Endothelial cell of umbilical vein (primary cell): ENCODE measurements around the gene NFU1. TPM values are rescaled to one million over a fixed set of nuclear protein-coding genes. Genes with fewer than 3 reads are reported as not detected.

Experiments
- BruUV-seq: library from RNA; stranded (reverse); fragments of 400-500 nt; replicated peaks from 2 replicates; lab custom pipeline; 2021; lab: Mats Ljungman, UMichigan
- CTCF ChIA-PET: fragments of 300-600, 350-600 bp; sonication (Branson Sonifier 250); formaldehyde crosslinking; loops from one replicate; lab custom pipeline; 2021; ENCODE audit warnings: antibody characterized with exemption, inconsistent platforms; lab: Charles Lee
- POLR2A ChIA-PET: fragments of 300-600, 350-600 bp; sonication (Branson Sonifier 250); formaldehyde crosslinking; loops from one replicate; lab custom pipeline; 2021; ENCODE audit warnings: antibody characterized with exemption, inconsistent platforms; lab: Charles Lee
- DNase-seq: peaks from one replicate; pipeline ENCODE4 v3.0.0-alpha.2; 2011; ENCODE audit warnings: low read depth, low spot score
- FAIRE-seq: peaks from 2 replicates; lab custom pipeline; 2011; peaks lifted over from hg19 to GRCh38; lab: Jason Lieb, UNC
- H2AFZ ChIP-seq: 2 replicates; pipeline ENCODE4 v1.6.0; 2012; ENCODE audit warnings: low read depth, low read length, control low read depth, inconsistent platforms
- H3K27ac ChIP-seq: 2 replicates; pipeline ENCODE4 v1.5.1; 2011; ENCODE audit warnings: low read depth, mild to moderate bottlenecking, control low read depth, low read length, moderate library complexity; ENCODE audit not compliant: insufficient read depth
- H3K27me3 ChIP-seq, 2 experiments: 2 replicates each; pipeline versions ENCODE4 v1.6.0 to v1.6.1; 2011; ENCODE audit warnings: low read length in 2 of 2, mixed read lengths in 1 of 2; ENCODE audit not compliant: control insufficient read depth in 2 of 2, insufficient read depth in 2 of 2
- H3K36me3 ChIP-seq, 2 experiments: 2 replicates in 1 of 2; 3 replicates in 1 of 2; pipeline ENCODE4 v1.5.1; 2011; ENCODE audit warnings: low read length in 2 of 2, mild to moderate bottlenecking in 1 of 2, moderate library complexity in 1 of 2; ENCODE audit not compliant: control insufficient read depth in 2 of 2, insufficient read depth in 2 of 2; ENCODE audit errors: extremely low read depth in 1 of 2
- H3K4me1 ChIP-seq: 3 replicates; pipeline ENCODE4 v1.5.1; 2011; ENCODE audit warnings: mild to moderate bottlenecking, low read length; ENCODE audit not compliant: control insufficient read depth, insufficient read depth; ENCODE audit errors: extremely low read depth
- H3K4me2 ChIP-seq: 2 replicates; pipeline ENCODE4 v1.6.1; 2011; ENCODE audit warnings: low read length, control low read depth, mixed read lengths; ENCODE audit not compliant: insufficient read depth
- H3K4me3 ChIP-seq, 3 experiments: fragments of 200-600 bp in 1 of 3; sonication (generic), shearing (Covaris generic) in 1 of 3; replicated peaks in 1 of 3; 2 replicates each; pipeline ENCODE4 v1.5.1; 2011 to 2016; ENCODE audit warnings: control low read depth in 3 of 3, low read length in 3 of 3, mild to moderate bottlenecking in 2 of 3, inconsistent platforms in 1 of 3, low read depth in 1 of 3, moderate library complexity in 1 of 3; ENCODE audit not compliant: insufficient read depth in 1 of 3
- H3K79me2 ChIP-seq: 2 replicates; pipeline ENCODE4 v1.6.0; 2012; ENCODE audit warnings: low read length, inconsistent platforms; ENCODE audit not compliant: control insufficient read depth, insufficient read depth
- H3K9ac ChIP-seq: replicated peaks from 2 replicates; pipeline ENCODE3; 2011; ENCODE audit warnings: low read length, control low read depth; ENCODE audit not compliant: insufficient read depth; ENCODE audit errors: extremely low read depth
- H3K9me1 ChIP-seq: replicated peaks from 3 replicates; pipeline ENCODE4 v1.6.0; 2011; ENCODE audit warnings: mild to moderate bottlenecking, low read length; ENCODE audit not compliant: control insufficient read depth, insufficient read depth; ENCODE audit errors: extremely low read depth
- H3K9me3 ChIP-seq: replicated peaks from 2 replicates; pipeline ENCODE4 v1.5.1; 2012; ENCODE audit warnings: low read length, inconsistent platforms; ENCODE audit not compliant: control insufficient read depth, insufficient read depth
- H4K20me1 ChIP-seq: replicated peaks from 2 replicates; pipeline ENCODE3; 2011; ENCODE audit warnings: mild to moderate bottlenecking, low read length; ENCODE audit not compliant: control insufficient read depth, insufficient read depth; ENCODE audit errors: extremely low read depth
- EZH2 ChIP-seq: IDR thresholded peaks from 2 replicates; pipeline ENCODE4 v1.6.1; 2012; ENCODE audit warnings: borderline replicate concordance, low read depth, mild to moderate bottlenecking, moderate library complexity, low read length, inconsistent platforms; ENCODE audit not compliant: severe bottlenecking
- FOS ChIP-seq: IDR thresholded peaks from 2 replicates; pipeline ENCODE4 v1.6.1; 2011; ENCODE audit warnings: mild to moderate bottlenecking, low read length, moderate library complexity, borderline replicate concordance; ENCODE audit not compliant: insufficient read depth
- GATA2 ChIP-seq: IDR thresholded peaks from 2 replicates; pipeline ENCODE4 v1.7.0; 2011; ENCODE audit warnings: low read depth, mild to moderate bottlenecking, moderate library complexity, mixed read lengths, low read length; ENCODE audit not compliant: insufficient read length, insufficient read depth
- JUN ChIP-seq: IDR thresholded peaks from 2 replicates; pipeline ENCODE4 v1.6.1; 2011; ENCODE audit warnings: borderline replicate concordance, low read depth; ENCODE audit not compliant: insufficient read length, insufficient read depth
- MYC ChIP-seq: IDR thresholded peaks from one replicate; pipeline ENCODE4 v1.6.1; 2011; ENCODE audit warnings: mild to moderate bottlenecking, low read depth, low read length
- POLR2A ChIP-seq: IDR thresholded peaks from 2 replicates; pipeline ENCODE4 v1.6.1; 2012; ENCODE audit warnings: low read depth, mild to moderate bottlenecking, control low read depth, low read length
- POLR2AphosphoS5 ChIP-seq: IDR thresholded peaks from 2 replicates; pipeline ENCODE4 v1.6.1; 2012; ENCODE audit warnings: low read depth, mild to moderate bottlenecking, control low read depth, low read length, moderate library complexity; ENCODE audit not compliant: insufficient read depth
- dilution Hi-C: fragments of 300-500 bp; cut with MboI; formaldehyde crosslinking; loops from one replicate; pipeline ENCODE4 v1.15.0; 2019; ENCODE audit warnings: low sequenced_read_pairs; ENCODE audit not compliant: extremely low pct_ligation_motif_present
- intact Hi-C: fragments of 100-400 bp; cut with micrococcal nuclease; formaldehyde crosslinking; loops from one replicate; pipeline ENCODE4 v1.10.0; 2022
- polyA plus RNA-seq, 4 experiments: library from polyadenylated mRNA; depleted of rRNA in 3 of 4; stranded (reverse) in 3 of 4; unstranded in 1 of 4; fragments of >200 nt; gene quantifications; 2 replicates each; pipeline versions ENCODE4 v1.2.1 to v1.2.3, GENCODE V29; 2011 to 2012; ENCODE audit warnings: missing spikeins in 1 of 4
- total RNA-seq: library from RNA; stranded (reverse); gene quantifications from 2 replicates; pipeline ENCODE4 v1.2.3, GENCODE V29; 2021
- TF ChIP-seq, protein P1 (sequence below): IDR thresholded peaks from 2 replicates; pipeline ENCODE4 v1.6.1; 2011; ENCODE audit not compliant: insufficient read depth, insufficient read length
- TF ChIP-seq, protein P2 (sequence below), 2 donors: IDR thresholded peaks; 1 replicate in 1 of 2; 2 replicates in 1 of 2; pipeline ENCODE4 v1.5.1; 2011; ENCODE audit warnings: low read length in 2 of 2, mild to moderate bottlenecking in 2 of 2, moderate library complexity in 2 of 2, control low read depth in 1 of 2, inconsistent platforms in 1 of 2, low read depth in 1 of 2; ENCODE audit not compliant: insufficient read depth in 1 of 2; ENCODE audit errors: extremely low read depth in 1 of 2

NFU1 gene
- total and polyA plus RNA-seq, 2 donors (not counting 3 experiments of a cell fraction or from before 2014, with no cell fraction given) = 19.6 to 49.7 TPM

DNA sequence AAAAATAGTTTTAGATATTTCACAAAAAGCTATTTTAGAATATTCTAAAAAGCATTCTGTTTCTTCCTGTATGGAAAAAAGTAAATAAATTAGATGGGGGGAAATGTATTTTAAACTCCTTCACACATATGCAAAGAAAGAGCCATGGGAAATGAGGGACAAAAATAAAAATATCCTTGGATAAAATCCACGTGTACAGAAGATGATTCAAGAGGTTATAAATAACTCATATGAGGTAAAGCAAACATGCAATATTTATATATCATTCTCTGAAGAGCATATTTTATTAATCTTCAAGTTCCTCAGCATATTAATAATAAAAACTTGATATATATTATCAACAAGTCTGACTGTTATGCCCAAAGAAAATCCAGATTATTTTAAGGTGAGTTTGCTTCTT, 41.4 kb downstream of the NFU1 start:
- TF ChIP-seq GATA2 (no peak), POLR2A (no peak), FOS (no peak), POLR2AphosphoS5 (no peak), EZH2 (no peak), MYC (no peak), JUN (no peak)
- TF ChIP-seq, protein P1, sequence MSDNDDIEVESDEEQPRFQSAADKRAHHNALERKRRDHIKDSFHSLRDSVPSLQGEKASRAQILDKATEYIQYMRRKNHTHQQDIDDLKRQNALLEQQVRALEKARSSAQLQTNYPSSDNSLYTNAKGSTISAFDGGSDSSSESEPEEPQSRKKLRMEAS = no peak
- TF ChIP-seq, protein P2, sequence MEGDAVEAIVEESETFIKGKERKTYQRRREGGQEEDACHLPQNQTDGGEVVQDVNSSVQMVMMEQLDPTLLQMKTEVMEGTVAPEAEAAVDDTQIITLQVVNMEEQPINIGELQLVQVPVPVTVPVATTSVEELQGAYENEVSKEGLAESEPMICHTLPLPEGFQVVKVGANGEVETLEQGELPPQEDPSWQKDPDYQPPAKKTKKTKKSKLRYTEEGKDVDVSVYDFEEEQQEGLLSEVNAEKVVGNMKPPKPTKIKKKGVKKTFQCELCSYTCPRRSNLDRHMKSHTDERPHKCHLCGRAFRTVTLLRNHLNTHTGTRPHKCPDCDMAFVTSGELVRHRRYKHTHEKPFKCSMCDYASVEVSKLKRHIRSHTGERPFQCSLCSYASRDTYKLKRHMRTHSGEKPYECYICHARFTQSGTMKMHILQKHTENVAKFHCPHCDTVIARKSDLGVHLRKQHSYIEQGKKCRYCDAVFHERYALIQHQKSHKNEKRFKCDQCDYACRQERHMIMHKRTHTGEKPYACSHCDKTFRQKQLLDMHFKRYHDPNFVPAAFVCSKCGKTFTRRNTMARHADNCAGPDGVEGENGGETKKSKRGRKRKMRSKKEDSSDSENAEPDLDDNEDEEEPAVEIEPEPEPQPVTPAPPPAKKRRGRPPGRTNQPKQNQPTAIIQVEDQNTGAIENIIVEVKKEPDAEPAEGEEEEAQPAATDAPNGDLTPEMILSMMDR (IDR thresholded peaks at IDR 0.05; ENCODE audit: extremely low read depth in 1 of 2, insufficient read depth in 1 of 2, low read depth in 1 of 2, low read length in 2 of 2) = no peak
- Histone ChIP-seq H3K9me1 (no peaks in the 10 kb centered on the region), H3K4me1 (no peaks in the 10 kb centered on the region), H2AFZ (no peak overlapping the region), H3K4me3 (no peak overlapping the region), H3K27me3 (no peaks in the 10 kb centered on the region), H3K4me2 (no peak overlapping the region), H3K9ac (no peak overlapping the region), H3K79me2 (no peaks in the 10 kb centered on the region), H3K27ac (no peak overlapping the region), H3K9me3 (no peaks in the 10 kb centered on the region), H3K36me3 (peaks cover 4 to 6% of the 10 kb centered on the region in 2 experiments), H4K20me1 (no peaks in the 10 kb centered on the region)
- intact Hi-C loops (no loop called here), dilution Hi-C loops (no loop called here)
- POLR2A ChIA-PET = no interaction called here
- CTCF ChIA-PET = interaction anchor here (0.6 kb wide), 1 partner anchor 41 kb away, joined by 3 read pairs; the partner anchor contains the start of gene NFU1
- DNase-seq = no peak
- no peak for FAIRE-seq
- no TSS peak for BruUV-seq
